ENCODE results near the gene MGAT4C. TPM values are rescaled to one million over a fixed set of nuclear protein-coding genes. Genes with fewer than 3 reads are reported as not detected.

The MGAT4C gene
- total RNA-seq, 1 donor from 2014 or later = 0.25 TPM

DNA sequence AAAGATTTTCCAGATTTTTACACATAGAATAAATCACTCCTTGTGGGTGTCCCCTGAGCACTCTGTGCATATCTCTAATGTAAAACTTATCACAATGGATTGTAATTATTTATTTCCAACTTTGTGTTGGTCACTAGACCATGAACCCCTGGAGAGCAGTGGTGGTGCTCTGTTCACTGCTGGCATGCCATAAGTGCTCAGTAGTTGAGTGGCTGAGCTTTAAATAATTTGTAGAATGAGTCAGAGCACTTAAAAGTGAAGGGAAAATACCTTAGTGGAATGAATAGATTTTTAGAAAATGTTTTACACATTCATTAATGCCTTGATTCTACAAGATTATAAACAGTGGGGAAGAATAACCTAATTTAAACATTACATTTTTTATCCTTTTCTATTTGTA is 6.3 kb downstream of the MGAT4C start:
- no peaks in the 10 kb centered on the region for H3K36me3 ChIP-seq
- intact Hi-C loops (cut with DNase I) = no loop called here
- DNase-seq (ENCODE audit: extremely low spot score in 2 of 2) = no peak
- H3K27me3 ChIP-seq = no peaks in the 10 kb centered on the region
- H3K9me3 ChIP-seq = no peaks in the 10 kb centered on the region
- no peaks in the 10 kb centered on the region for H3K4me1 ChIP-seq
- TF ChIP-seq POLR2A (IDR thresholded peaks at IDR 0.05) (no peak), CTCF (IDR thresholded peaks at IDR 0.05) (no peak), POLR2AphosphoS5 (IDR thresholded peaks at IDR 0.05; ENCODE audit: insufficient read depth in 1 of 2, low read depth in 1 of 2) (no peak)
- H3K4me3 ChIP-seq = no peak overlapping the region
- H3K27ac ChIP-seq = no peak overlapping the region

DNA sequence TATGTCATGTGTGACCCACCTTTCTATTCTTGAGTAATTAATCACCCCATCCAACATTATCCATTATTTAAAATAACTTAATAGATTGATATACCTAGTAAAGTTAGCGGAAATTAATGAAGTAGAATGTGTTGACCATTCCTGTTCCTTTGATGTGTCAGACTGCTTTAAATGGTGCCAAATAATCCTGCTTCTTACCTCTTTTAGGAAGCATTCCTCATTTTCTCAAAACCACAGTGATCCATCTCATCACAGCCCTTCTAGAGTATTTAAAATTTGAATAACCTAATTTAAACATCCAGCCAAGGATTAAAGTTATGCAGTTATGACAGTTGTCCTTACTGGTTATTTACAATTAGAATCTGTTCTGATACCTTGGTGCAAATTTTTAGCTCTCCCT is 6.9 kb downstream of the MGAT4C start:
- intact Hi-C loops (cut with DNase I) = no loop called here
- no peaks in the 10 kb centered on the region for H3K4me1 ChIP-seq
- no peaks in the 10 kb centered on the region for H3K36me3 ChIP-seq
- no peak for DNase-seq (ENCODE audit: extremely low spot score in 2 of 2)
- no peak overlapping the region for H3K27ac ChIP-seq
- H3K4me3 ChIP-seq = no peak overlapping the region
- H3K9me3 ChIP-seq = no peaks in the 10 kb centered on the region
- no peaks in the 10 kb centered on the region for H3K27me3 ChIP-seq
- TF ChIP-seq POLR2A (IDR thresholded peaks at IDR 0.05) = no peak
- no peak for TF ChIP-seq POLR2AphosphoS5 (IDR thresholded peaks at IDR 0.05; ENCODE audit: insufficient read depth in 1 of 2, low read depth in 1 of 2)
- no peak for TF ChIP-seq CTCF (IDR thresholded peaks at IDR 0.05)

GRCh38 chr12:86247871-86248270 is 8.3 kb downstream of the MGAT4C start:
- intact Hi-C loops (cut with DNase I) = no loop called here
- H3K27ac ChIP-seq = no peak overlapping the region
- no peaks in the 10 kb centered on the region for H3K4me1 ChIP-seq
- no peaks in the 10 kb centered on the region for H3K36me3 ChIP-seq
- no peak for TF ChIP-seq POLR2AphosphoS5 (IDR thresholded peaks at IDR 0.05; ENCODE audit: insufficient read depth in 1 of 2, low read depth in 1 of 2)
- no peak for TF ChIP-seq POLR2A (IDR thresholded peaks at IDR 0.05)
- TF ChIP-seq CTCF (IDR thresholded peaks at IDR 0.05) = no peak
- no peak overlapping the region for H3K4me3 ChIP-seq
- no peak for DNase-seq (ENCODE audit: extremely low spot score in 2 of 2)
- no peaks in the 10 kb centered on the region for H3K9me3 ChIP-seq
- H3K27me3 ChIP-seq = no peaks in the 10 kb centered on the region

DNA sequence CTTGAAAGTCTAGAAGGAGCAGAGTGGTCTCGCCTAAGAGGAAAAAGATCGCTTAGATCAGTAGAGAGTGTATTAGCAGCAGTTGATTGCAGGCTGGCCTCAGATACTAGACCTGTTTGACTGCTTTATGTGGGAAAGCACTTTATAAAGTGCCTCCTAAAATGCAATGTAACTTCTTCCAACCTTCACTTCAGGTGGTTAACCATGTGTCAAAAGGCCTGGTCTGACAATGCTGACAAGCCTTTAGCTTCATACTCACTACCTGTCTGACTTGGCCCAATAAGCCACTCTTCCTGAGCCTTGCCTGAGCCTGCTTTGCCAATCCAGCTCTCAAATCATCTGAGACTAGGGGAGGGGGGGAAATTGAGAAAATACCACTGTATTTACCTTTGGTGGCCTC is 14.6 kb downstream of the MGAT4C start:
- no peak for DNase-seq (ENCODE audit: extremely low spot score in 2 of 2)
- H3K4me1 ChIP-seq = no peaks in the 10 kb centered on the region
- no peak overlapping the region for H3K27ac ChIP-seq
- intact Hi-C loops (cut with DNase I) = no loop called here
- H3K27me3 ChIP-seq = no peaks in the 10 kb centered on the region
- TF ChIP-seq POLR2AphosphoS5 (IDR thresholded peaks at IDR 0.05; ENCODE audit: insufficient read depth in 1 of 2, low read depth in 1 of 2) (no peak), CTCF (IDR thresholded peaks at IDR 0.05) (no peak), POLR2A (IDR thresholded peaks at IDR 0.05) (no peak)
- H3K4me3 ChIP-seq = no peak overlapping the region
- no peaks in the 10 kb centered on the region for H3K9me3 ChIP-seq
- H3K36me3 ChIP-seq = no peaks in the 10 kb centered on the region

- no peak overlapping the region for H3K27ac ChIP-seq
- TF ChIP-seq CTCF (IDR thresholded peaks at IDR 0.05) (no peak), POLR2AphosphoS5 (IDR thresholded peaks at IDR 0.05; ENCODE audit: insufficient read depth in 1 of 2, low read depth in 1 of 2) (no peak), POLR2A (IDR thresholded peaks at IDR 0.05) (no peak)
- H3K4me1 ChIP-seq = no peaks in the 10 kb centered on the region
- no peaks in the 10 kb centered on the region for H3K27me3 ChIP-seq
- no peak overlapping the region for H3K4me3 ChIP-seq
- intact Hi-C loops (cut with DNase I) = no loop called here
- no peaks in the 10 kb centered on the region for H3K9me3 ChIP-seq
- H3K36me3 ChIP-seq = no peaks in the 10 kb centered on the region
- DNase-seq (ENCODE audit: extremely low spot score in 2 of 2) = no peak
These were observed 21.8 kb downstream of the MGAT4C start for GRCh38 chr12:86234316-86234855.
